Endothelial cell of umbilical vein (primary cell): ENCODE results near the gene NRDC. TPM values are rescaled to one million over a fixed set of nuclear protein-coding genes. Genes with fewer than 3 reads are reported as not detected.

Source experiments
- BruUV-seq: library from RNA; stranded (reverse); fragments of 400-500 nt; replicated peaks from 2 replicates; lab custom pipeline; 2021; lab: Mats Ljungman, UMichigan
- CTCF ChIA-PET: fragments of 300-600, 350-600 bp; sonication (Branson Sonifier 250); formaldehyde crosslinking; loops from one replicate; lab custom pipeline; 2021; ENCODE audit warnings: antibody characterized with exemption, inconsistent platforms; lab: Charles Lee
- POLR2A ChIA-PET: fragments of 300-600, 350-600 bp; sonication (Branson Sonifier 250); formaldehyde crosslinking; loops from one replicate; lab custom pipeline; 2021; ENCODE audit warnings: antibody characterized with exemption, inconsistent platforms; lab: Charles Lee
- DNase-seq: peaks from one replicate; pipeline ENCODE4 v3.0.0-alpha.2; 2011; ENCODE audit warnings: low read depth, low spot score
- FAIRE-seq: peaks from 2 replicates; lab custom pipeline; 2011; peaks lifted over from hg19 to GRCh38; lab: Jason Lieb, UNC
- H2AFZ ChIP-seq: 2 replicates; pipeline ENCODE4 v1.6.0; 2012; ENCODE audit warnings: low read depth, low read length, control low read depth, inconsistent platforms
- H3K27ac ChIP-seq: 2 replicates; pipeline ENCODE4 v1.5.1; 2011; ENCODE audit warnings: low read depth, mild to moderate bottlenecking, control low read depth, low read length, moderate library complexity; ENCODE audit not compliant: insufficient read depth
- H3K27me3 ChIP-seq, 2 experiments: 2 replicates each; pipeline versions ENCODE4 v1.6.0 to v1.6.1; 2011; ENCODE audit warnings: low read length in 2 of 2, mixed read lengths in 1 of 2; ENCODE audit not compliant: control insufficient read depth in 2 of 2, insufficient read depth in 2 of 2
- H3K36me3 ChIP-seq, 2 experiments: 2 replicates in 1 of 2; 3 replicates in 1 of 2; pipeline ENCODE4 v1.5.1; 2011; ENCODE audit warnings: low read length in 2 of 2, mild to moderate bottlenecking in 1 of 2, moderate library complexity in 1 of 2; ENCODE audit not compliant: control insufficient read depth in 2 of 2, insufficient read depth in 2 of 2; ENCODE audit errors: extremely low read depth in 1 of 2
- H3K4me1 ChIP-seq: 3 replicates; pipeline ENCODE4 v1.5.1; 2011; ENCODE audit warnings: mild to moderate bottlenecking, low read length; ENCODE audit not compliant: control insufficient read depth, insufficient read depth; ENCODE audit errors: extremely low read depth
- H3K4me2 ChIP-seq: 2 replicates; pipeline ENCODE4 v1.6.1; 2011; ENCODE audit warnings: low read length, control low read depth, mixed read lengths; ENCODE audit not compliant: insufficient read depth
- H3K4me3 ChIP-seq, 3 experiments: fragments of 200-600 bp in 1 of 3; sonication (generic), shearing (Covaris generic) in 1 of 3; replicated peaks in 1 of 3; 2 replicates each; pipeline ENCODE4 v1.5.1; 2011 to 2016; ENCODE audit warnings: control low read depth in 3 of 3, low read length in 3 of 3, mild to moderate bottlenecking in 2 of 3, inconsistent platforms in 1 of 3, low read depth in 1 of 3, moderate library complexity in 1 of 3; ENCODE audit not compliant: insufficient read depth in 1 of 3
- H3K79me2 ChIP-seq: 2 replicates; pipeline ENCODE4 v1.6.0; 2012; ENCODE audit warnings: low read length, inconsistent platforms; ENCODE audit not compliant: control insufficient read depth, insufficient read depth
- H3K9ac ChIP-seq: replicated peaks from 2 replicates; pipeline ENCODE3; 2011; ENCODE audit warnings: low read length, control low read depth; ENCODE audit not compliant: insufficient read depth; ENCODE audit errors: extremely low read depth
- H3K9me1 ChIP-seq: replicated peaks from 3 replicates; pipeline ENCODE4 v1.6.0; 2011; ENCODE audit warnings: mild to moderate bottlenecking, low read length; ENCODE audit not compliant: control insufficient read depth, insufficient read depth; ENCODE audit errors: extremely low read depth
- H3K9me3 ChIP-seq: replicated peaks from 2 replicates; pipeline ENCODE4 v1.5.1; 2012; ENCODE audit warnings: low read length, inconsistent platforms; ENCODE audit not compliant: control insufficient read depth, insufficient read depth
- H4K20me1 ChIP-seq: replicated peaks from 2 replicates; pipeline ENCODE3; 2011; ENCODE audit warnings: mild to moderate bottlenecking, low read length; ENCODE audit not compliant: control insufficient read depth, insufficient read depth; ENCODE audit errors: extremely low read depth
- EZH2 ChIP-seq: IDR thresholded peaks from 2 replicates; pipeline ENCODE4 v1.6.1; 2012; ENCODE audit warnings: borderline replicate concordance, low read depth, mild to moderate bottlenecking, moderate library complexity, low read length, inconsistent platforms; ENCODE audit not compliant: severe bottlenecking
- GATA2 ChIP-seq: IDR thresholded peaks from 2 replicates; pipeline ENCODE4 v1.7.0; 2011; ENCODE audit warnings: low read depth, mild to moderate bottlenecking, moderate library complexity, mixed read lengths, low read length; ENCODE audit not compliant: insufficient read length, insufficient read depth
- MYC ChIP-seq: IDR thresholded peaks from one replicate; pipeline ENCODE4 v1.6.1; 2011; ENCODE audit warnings: mild to moderate bottlenecking, low read depth, low read length
- POLR2A ChIP-seq: IDR thresholded peaks from 2 replicates; pipeline ENCODE4 v1.6.1; 2012; ENCODE audit warnings: low read depth, mild to moderate bottlenecking, control low read depth, low read length
- POLR2AphosphoS5 ChIP-seq: IDR thresholded peaks from 2 replicates; pipeline ENCODE4 v1.6.1; 2012; ENCODE audit warnings: low read depth, mild to moderate bottlenecking, control low read depth, low read length, moderate library complexity; ENCODE audit not compliant: insufficient read depth
- dilution Hi-C: fragments of 300-500 bp; cut with MboI; formaldehyde crosslinking; loops from one replicate; pipeline ENCODE4 v1.15.0; 2019; ENCODE audit warnings: low sequenced_read_pairs; ENCODE audit not compliant: extremely low pct_ligation_motif_present
- intact Hi-C: fragments of 100-400 bp; cut with micrococcal nuclease; formaldehyde crosslinking; loops from one replicate; pipeline ENCODE4 v1.10.0; 2022
- polyA plus RNA-seq, 4 experiments: library from polyadenylated mRNA; depleted of rRNA in 3 of 4; stranded (reverse) in 3 of 4; unstranded in 1 of 4; fragments of >200 nt; gene quantifications; 2 replicates each; pipeline versions ENCODE4 v1.2.1 to v1.2.3, GENCODE V29; 2011 to 2012; ENCODE audit warnings: missing spikeins in 1 of 4
- total RNA-seq: library from RNA; stranded (reverse); gene quantifications from 2 replicates; pipeline ENCODE4 v1.2.3, GENCODE V29; 2021
- TF ChIP-seq, protein P1 (sequence below), 2 donors: IDR thresholded peaks; 1 replicate in 1 of 2; 2 replicates in 1 of 2; pipeline ENCODE4 v1.5.1; 2011; ENCODE audit warnings: low read length in 2 of 2, mild to moderate bottlenecking in 2 of 2, moderate library complexity in 2 of 2, control low read depth in 1 of 2, inconsistent platforms in 1 of 2, low read depth in 1 of 2; ENCODE audit not compliant: insufficient read depth in 1 of 2; ENCODE audit errors: extremely low read depth in 1 of 2

NRDC gene
- total and polyA plus RNA-seq, 2 donors (not counting 3 experiments of a cell fraction or from before 2014, with no cell fraction given), result 41.8 to 146 TPM

GRCh38 chr1:51867479-51868232, 10.9 kb downstream of the NRDC start:
- H3K79me2 ChIP-seq, result peaks cover 76% of the 10 kb centered on the region
- intact Hi-C loops, result no loop called here
- no peak for FAIRE-seq

GRCh38 chr1:51863384-51863783, 15.1 kb downstream of the NRDC start:
- no peak for FAIRE-seq

More at GRCh38 chr1:51867479-51868232, 10.9 kb downstream of the NRDC start:
- no peak overlapping the region for H3K4me3 ChIP-seq
- TF ChIP-seq EZH2 (no peak), GATA2 (no peak), POLR2AphosphoS5 (no peak), MYC (no peak), POLR2A (no peak)
- no peaks in the 10 kb centered on the region for H3K36me3 ChIP-seq
- H3K27me3 ChIP-seq, result no peaks in the 10 kb centered on the region
- BruUV-seq, result no TSS peak
- no peak overlapping the region for H3K27ac ChIP-seq
- no peaks in the 10 kb centered on the region for H4K20me1 ChIP-seq
- CTCF ChIA-PET, result interaction anchor here (1.1 to 1.3 kb wide), 2 partner anchors 9 kb away, joined by 4 read pairs; no protein-coding TSS in a partner anchor
- H2AFZ ChIP-seq, result no peak overlapping the region
- DNase-seq, result no peak
- H3K4me1 ChIP-seq, result no peaks in the 10 kb centered on the region
- POLR2A ChIA-PET, result no interaction called here
- no peak overlapping the region for H3K4me2 ChIP-seq
- H3K9me3 ChIP-seq, result no peaks in the 10 kb centered on the region
- no peaks in the 10 kb centered on the region for H3K9me1 ChIP-seq
- dilution Hi-C loops, result no loop called here
- H3K9ac ChIP-seq, result no peak overlapping the region

More at GRCh38 chr1:51863384-51863783, 15.1 kb downstream of the NRDC start:
- intact Hi-C loops, result no loop called here
- peaks cover 2% of the 10 kb centered on the region for H4K20me1 ChIP-seq
- H3K9me3 ChIP-seq, result no peaks in the 10 kb centered on the region
- H3K9ac ChIP-seq, result no peak overlapping the region
- H3K27ac ChIP-seq, result no peak overlapping the region
- H3K9me1 ChIP-seq, result no peaks in the 10 kb centered on the region
- dilution Hi-C loops, result no loop called here
- H3K4me3 ChIP-seq, result no peak overlapping the region
- no peak overlapping the region for H2AFZ ChIP-seq
- peaks cover 59% of the 10 kb centered on the region for H3K79me2 ChIP-seq
- ChIA-PET CTCF (interaction anchor here (0.6 to 2.0 kb wide), 2 partner anchors 12 to 593 kb away, joined by 3 to 5 read pairs; no protein-coding TSS in a partner anchor), POLR2A (no interaction called here)
- DNase-seq, result no peak
- no peaks in the 10 kb centered on the region for H3K4me1 ChIP-seq
- no peaks in the 10 kb centered on the region for H3K36me3 ChIP-seq
- H3K27me3 ChIP-seq, result no peaks in the 10 kb centered on the region
- TF ChIP-seq, protein P1, sequence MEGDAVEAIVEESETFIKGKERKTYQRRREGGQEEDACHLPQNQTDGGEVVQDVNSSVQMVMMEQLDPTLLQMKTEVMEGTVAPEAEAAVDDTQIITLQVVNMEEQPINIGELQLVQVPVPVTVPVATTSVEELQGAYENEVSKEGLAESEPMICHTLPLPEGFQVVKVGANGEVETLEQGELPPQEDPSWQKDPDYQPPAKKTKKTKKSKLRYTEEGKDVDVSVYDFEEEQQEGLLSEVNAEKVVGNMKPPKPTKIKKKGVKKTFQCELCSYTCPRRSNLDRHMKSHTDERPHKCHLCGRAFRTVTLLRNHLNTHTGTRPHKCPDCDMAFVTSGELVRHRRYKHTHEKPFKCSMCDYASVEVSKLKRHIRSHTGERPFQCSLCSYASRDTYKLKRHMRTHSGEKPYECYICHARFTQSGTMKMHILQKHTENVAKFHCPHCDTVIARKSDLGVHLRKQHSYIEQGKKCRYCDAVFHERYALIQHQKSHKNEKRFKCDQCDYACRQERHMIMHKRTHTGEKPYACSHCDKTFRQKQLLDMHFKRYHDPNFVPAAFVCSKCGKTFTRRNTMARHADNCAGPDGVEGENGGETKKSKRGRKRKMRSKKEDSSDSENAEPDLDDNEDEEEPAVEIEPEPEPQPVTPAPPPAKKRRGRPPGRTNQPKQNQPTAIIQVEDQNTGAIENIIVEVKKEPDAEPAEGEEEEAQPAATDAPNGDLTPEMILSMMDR (IDR thresholded peaks at IDR 0.05; ENCODE audit: extremely low read depth in 1 of 2, insufficient read depth in 1 of 2, low read depth in 1 of 2, low read length in 2 of 2), result no peak
- TF ChIP-seq GATA2, result no peak
- BruUV-seq, result no TSS peak
- H3K4me2 ChIP-seq, result no peak overlapping the region
